ENCODE results near the gene SP9. TPM values are rescaled to one million over a fixed set of nuclear protein-coding genes. Genes with fewer than 3 reads are reported as not detected.
A peak's percentile ranks its signal among the peaks of the same experiment; 100 is the strongest.

SP9 gene
- total RNA-seq, result under 1 TPM in 1 of 10 donors, not detected in 9; 0.09 TPM
- not detected for polyA plus RNA-seq
- long read RNA-seq, donor 1, result 0 reads
- long read RNA-seq, donor 2, result 0 reads
- long read RNA-seq, donor 3, result 0 reads

GRCh38 chr2:174334781-174335251 lies at the start of gene SP9:
Gene SP9 (plus strand): TSS chr2:174334954. CDS start chr2:174335093, 139 bp downstream.
- Histone ChIP-seq H3K4me1 (peaks cover 6 to 61% (median 48%) of the 10 kb centered on the region in 9 donors), H3K27me3 (peaks cover 60 to 100% (median 100%) of the 10 kb centered on the region in 7 donors), H3K36me3 (peaks cover 0 to 17% (median 0%) of the 10 kb centered on the region in 9 donors), H3K9me3 (no peaks in the 10 kb centered on the region), H3K4me3 (peak within 1 kb of the TSS in 9 of 10 donors; percentile 7 to 50 (median 30)), H3K27ac (no peak within 1 kb of the TSS)
- 3 to 4% methylated on average over 44 of the region's 44 CpGs for WGBS, 2 donors
- ATAC-seq (peak in 1 of 8 donors; percentile 23), DNase-seq (no peak)
- TF ChIP-seq CTCF (IDR thresholded peaks at IDR 0.05), result no peak
- intact Hi-C loops (cut with DNase I), result loop anchor here in 2 of 10 donors (10.0 kb wide), 2 partner anchors 90 to 760 kb away; partner anchors contain the start of gene OLA1 (in 1 of the 2)

- H3K27ac ChIP-seq, result no peak overlapping the region
- H3K9me3 ChIP-seq, result peaks cover 0 to 3% (median 0%) of the 10 kb centered on the region in 11 donors
- peaks cover 0 to 4% (median 0%) of the 10 kb centered on the region in 9 donors for H3K4me1 ChIP-seq
- H3K27me3 ChIP-seq, result peaks cover 0 to 21% (median 7%) of the 10 kb centered on the region in 7 donors
- WGBS, 2 donors, result 86 to 89% methylated on average over 2 of the region's 2 CpGs
- H3K4me3 ChIP-seq, result no peak overlapping the region
- DNase-seq (no peak), ATAC-seq (no peak)
- no peak for TF ChIP-seq CTCF (IDR thresholded peaks at IDR 0.05)
- intact Hi-C loops (cut with DNase I), result no loop called here
- H3K36me3 ChIP-seq, result no peaks in the 10 kb centered on the region
These were observed 48.6 kb upstream of the SP9 start for GRCh38 chr2:174286172-174286571.

GRCh38 chr2:174292908-174293307 lies 41.8 kb upstream of the SP9 start:
- DNase-seq, result no peak
- H3K36me3 ChIP-seq, result no peaks in the 10 kb centered on the region
- H3K4me3 ChIP-seq, result no peak overlapping the region
- intact Hi-C loops (cut with DNase I), result no loop called here
- H3K27ac ChIP-seq, result no peak overlapping the region
- no peak for ATAC-seq
- TF ChIP-seq CTCF (IDR thresholded peaks at IDR 0.05), result no peak
- no peaks in the 10 kb centered on the region for H3K4me1 ChIP-seq
- H3K9me3 ChIP-seq, result peaks cover 0 to 22% (median 7%) of the 10 kb centered on the region in 11 donors
- H3K27me3 ChIP-seq, result peaks cover 0 to 14% (median 4%) of the 10 kb centered on the region in 7 donors
- 90 to 92% methylated on average over 1 of the region's 1 CpG for WGBS, 2 donors

GRCh38 chr2:174300114-174300513 lies 34.6 kb upstream of the SP9 start:
- intact Hi-C loops (cut with DNase I), result no loop called here
- TF ChIP-seq CTCF (IDR thresholded peaks at IDR 0.05), result no peak
- ATAC-seq (no peak), DNase-seq (no peak)
- no peak overlapping the region for H3K4me3 ChIP-seq
- H3K36me3 ChIP-seq, result no peaks in the 10 kb centered on the region
- H3K27me3 ChIP-seq, result peaks cover 0 to 25% (median 20%) of the 10 kb centered on the region in 7 donors
- no peaks in the 10 kb centered on the region for H3K4me1 ChIP-seq
- 61 to 64% methylated on average over 3 of the region's 3 CpGs for WGBS, 2 donors
- no peak overlapping the region for H3K27ac ChIP-seq
- no peaks in the 10 kb centered on the region for H3K9me3 ChIP-seq

Data from heart right ventricle (tissue), 16 donors.